Astrocyte (in vitro differentiated cells and primary cell): ENCODE data around the gene DSP. TPM values are rescaled to one million over a fixed set of nuclear protein-coding genes. Genes with fewer than 3 reads are reported as not detected.
A peak's percentile ranks its signal among the peaks of the same experiment; 100 is the strongest.

Experiments
- DNase-seq: peaks from one replicate; pipeline ENCODE4 v3.0.0-alpha.2; 2010; ENCODE audit warnings: low read depth
- FAIRE-seq: peaks from 2 replicates; lab custom pipeline; 2011; peaks lifted over from hg19 to GRCh38; lab: Jason Lieb, UNC
- H2AFZ ChIP-seq: 2 replicates; pipeline ENCODE4 v1.6.0; 2012; ENCODE audit warnings: low read depth, low read length, inconsistent platforms
- H3K27ac ChIP-seq: 2 replicates; pipeline ENCODE4 v1.5.1; 2011; ENCODE audit warnings: low read depth, low read length, inconsistent platforms
- H3K27me3 ChIP-seq: 2 replicates; pipeline ENCODE4 v1.6.0; 2011; ENCODE audit warnings: low read length, inconsistent platforms; ENCODE audit not compliant: insufficient read depth
- H3K36me3 ChIP-seq: 2 replicates; pipeline ENCODE4 v1.5.1; 2011; ENCODE audit warnings: low read length, inconsistent platforms; ENCODE audit not compliant: insufficient read depth
- H3K4me1 ChIP-seq: 2 replicates; pipeline ENCODE4 v1.5.1; 2011; ENCODE audit warnings: low read length, inconsistent platforms; ENCODE audit not compliant: insufficient read depth
- H3K4me2 ChIP-seq: 2 replicates; pipeline ENCODE4 v1.6.0; 2012; ENCODE audit warnings: low read length, inconsistent platforms
- H3K4me3 ChIP-seq: 2 replicates; pipeline ENCODE4 v1.5.1; 2011; ENCODE audit warnings: low read depth, mild to moderate bottlenecking, low read length, inconsistent platforms; ENCODE audit not compliant: insufficient read depth
- H3K79me2 ChIP-seq: 2 replicates; pipeline ENCODE4 v1.6.0; 2012; ENCODE audit warnings: mild to moderate bottlenecking, low read length, inconsistent platforms; ENCODE audit not compliant: insufficient read depth
- H3K9ac ChIP-seq: 2 replicates; pipeline ENCODE4 v1.6.0; 2012; ENCODE audit warnings: mild to moderate bottlenecking, low read length, inconsistent platforms
- H3K9me3 ChIP-seq: 2 replicates; pipeline ENCODE4 v1.5.1; 2012; ENCODE audit warnings: low read depth, mild to moderate bottlenecking, low read length, inconsistent platforms; ENCODE audit not compliant: insufficient read depth
- H4K20me1 ChIP-seq: 2 replicates; pipeline ENCODE4 v1.6.0; 2012; ENCODE audit warnings: low read length, inconsistent platforms; ENCODE audit not compliant: insufficient read depth
- H3K27ac Mint-ChIP-seq: one replicate; pipeline ENCODE4 v1.8.0; 2021; ENCODE audit warnings: mild to moderate bottlenecking, mixed read lengths; ENCODE audit not compliant: unreplicated experiment
- H3K27me3 Mint-ChIP-seq: one replicate; pipeline ENCODE4 v1.8.0; 2021; ENCODE audit warnings: low read depth, mixed read lengths; ENCODE audit not compliant: unreplicated experiment
- H3K36me3 Mint-ChIP-seq: one replicate; pipeline ENCODE4 v1.8.0; 2021; ENCODE audit warnings: low read depth, mixed read lengths; ENCODE audit not compliant: unreplicated experiment
- H3K4me1 Mint-ChIP-seq: one replicate; pipeline ENCODE4 v1.8.0; 2021; ENCODE audit warnings: low read depth, mixed read lengths; ENCODE audit not compliant: unreplicated experiment
- H3K4me3 Mint-ChIP-seq: one replicate; pipeline ENCODE4 v1.8.0; 2021; ENCODE audit warnings: mild to moderate bottlenecking, moderate library complexity, mixed read lengths; ENCODE audit not compliant: unreplicated experiment
- H3K9me3 Mint-ChIP-seq: one replicate; pipeline ENCODE4 v1.8.0; 2021; ENCODE audit warnings: mild to moderate bottlenecking, mixed read lengths; ENCODE audit not compliant: unreplicated experiment
- EZH2 ChIP-seq: IDR thresholded peaks from 2 replicates; pipeline ENCODE4 v1.6.1; 2012; ENCODE audit warnings: mild to moderate bottlenecking, low read length, inconsistent platforms; ENCODE audit not compliant: insufficient read depth
- total RNA-seq: library from RNA; stranded (reverse); gene quantifications from 2 replicates; pipeline ENCODE4 v1.2.1, GENCODE V29; 2021
- TF ChIP-seq, protein P1 (sequence below): IDR thresholded peaks from 2 replicates; pipeline ENCODE4 v1.5.1; 2011; ENCODE audit warnings: low read depth, mild to moderate bottlenecking, inconsistent platforms, low read length, moderate library complexity; ENCODE audit not compliant: insufficient read depth

The DSP gene
- total RNA-seq, 1 donor from 2014 or later: 468 TPM

- no peaks in the 10 kb centered on the region for H3K9me3 Mint-ChIP-seq
- no peaks in the 10 kb centered on the region for H3K9me3 ChIP-seq
- H3K79me2 ChIP-seq: peaks cover 39% of the 10 kb centered on the region
- no peaks in the 10 kb centered on the region for H3K27me3 Mint-ChIP-seq
- H3K9ac ChIP-seq: no peak overlapping the region
- no peak for TF ChIP-seq EZH2
- TF ChIP-seq, protein P1, sequence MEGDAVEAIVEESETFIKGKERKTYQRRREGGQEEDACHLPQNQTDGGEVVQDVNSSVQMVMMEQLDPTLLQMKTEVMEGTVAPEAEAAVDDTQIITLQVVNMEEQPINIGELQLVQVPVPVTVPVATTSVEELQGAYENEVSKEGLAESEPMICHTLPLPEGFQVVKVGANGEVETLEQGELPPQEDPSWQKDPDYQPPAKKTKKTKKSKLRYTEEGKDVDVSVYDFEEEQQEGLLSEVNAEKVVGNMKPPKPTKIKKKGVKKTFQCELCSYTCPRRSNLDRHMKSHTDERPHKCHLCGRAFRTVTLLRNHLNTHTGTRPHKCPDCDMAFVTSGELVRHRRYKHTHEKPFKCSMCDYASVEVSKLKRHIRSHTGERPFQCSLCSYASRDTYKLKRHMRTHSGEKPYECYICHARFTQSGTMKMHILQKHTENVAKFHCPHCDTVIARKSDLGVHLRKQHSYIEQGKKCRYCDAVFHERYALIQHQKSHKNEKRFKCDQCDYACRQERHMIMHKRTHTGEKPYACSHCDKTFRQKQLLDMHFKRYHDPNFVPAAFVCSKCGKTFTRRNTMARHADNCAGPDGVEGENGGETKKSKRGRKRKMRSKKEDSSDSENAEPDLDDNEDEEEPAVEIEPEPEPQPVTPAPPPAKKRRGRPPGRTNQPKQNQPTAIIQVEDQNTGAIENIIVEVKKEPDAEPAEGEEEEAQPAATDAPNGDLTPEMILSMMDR: no peak
- H3K4me2 ChIP-seq: peak overlapping the region; percentile 87
- H3K4me3 ChIP-seq: no peak overlapping the region
- DNase-seq: no peak
- peaks cover 29% of the 10 kb centered on the region for H3K4me1 Mint-ChIP-seq
- peaks cover 15% of the 10 kb centered on the region for H3K4me1 ChIP-seq
- peaks cover 28% of the 10 kb centered on the region for H4K20me1 ChIP-seq
- H3K27me3 ChIP-seq: no peaks in the 10 kb centered on the region
- H2AFZ ChIP-seq: no peak overlapping the region
- FAIRE-seq: no peak
- H3K36me3 Mint-ChIP-seq: peaks cover 2% of the 10 kb centered on the region
- H3K36me3 ChIP-seq: peaks cover 22% of the 10 kb centered on the region
- no peak overlapping the region for H3K27ac ChIP-seq
- no peak overlapping the region for H3K27ac Mint-ChIP-seq
- H3K4me3 Mint-ChIP-seq: peak overlapping the region; percentile 67
These were observed 50.3 kb downstream of the DSP start for GRCh38 chr6:7591770-7592169.

DNA sequence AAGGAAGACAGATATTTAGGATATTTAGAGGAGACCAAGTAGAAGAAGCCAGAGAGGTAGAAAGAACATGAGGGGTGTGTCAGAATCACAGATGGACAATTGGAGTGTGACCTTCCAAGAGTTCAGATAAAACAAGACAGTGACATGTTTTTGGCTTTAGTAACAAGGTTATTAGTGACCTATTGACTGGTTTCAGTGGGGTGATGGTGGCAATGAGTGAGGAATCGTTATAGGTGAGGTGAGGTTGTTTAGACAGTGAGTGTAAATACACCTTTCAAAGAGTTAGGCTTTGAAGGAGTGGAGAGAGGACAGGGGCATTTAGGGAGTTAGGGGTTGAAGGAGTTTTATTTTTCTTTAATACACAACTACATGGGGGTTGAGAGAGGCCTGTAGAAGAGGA lies 51.8 kb downstream of the DSP start:
- Histone ChIP-seq H3K4me3 (no peak overlapping the region), H3K27ac (no peak overlapping the region), H3K36me3 (peaks cover 22% of the 10 kb centered on the region), H3K9me3 (no peaks in the 10 kb centered on the region), H3K4me1 (peaks cover 15% of the 10 kb centered on the region), H3K9ac (no peak overlapping the region), H2AFZ (no peak overlapping the region), H4K20me1 (peaks cover 28% of the 10 kb centered on the region), H3K27me3 (no peaks in the 10 kb centered on the region), H3K79me2 (peaks cover 39% of the 10 kb centered on the region), H3K4me2 (no peak overlapping the region)
- Mint-ChIP-seq H3K4me3 (no peak overlapping the region), H3K27me3 (no peaks in the 10 kb centered on the region), H3K36me3 (peaks cover 2% of the 10 kb centered on the region), H3K27ac (no peak overlapping the region), H3K9me3 (no peaks in the 10 kb centered on the region), H3K4me1 (peaks cover 18% of the 10 kb centered on the region)
- FAIRE-seq: no peak
- no peak for DNase-seq
- TF ChIP-seq EZH2: no peak
- TF ChIP-seq, protein P1: no peak

GRCh38 chr6:7594579-7595125 lies 53.2 kb downstream of the DSP start:
- no peaks in the 10 kb centered on the region for H3K27me3 Mint-ChIP-seq
- H3K4me3 Mint-ChIP-seq: no peak overlapping the region
- no peak overlapping the region for H3K4me3 ChIP-seq
- H3K9ac ChIP-seq: no peak overlapping the region
- DNase-seq: no peak
- peaks cover 28% of the 10 kb centered on the region for H4K20me1 ChIP-seq
- H3K4me1 Mint-ChIP-seq: peaks cover 18% of the 10 kb centered on the region
- H3K4me1 ChIP-seq: peaks cover 14% of the 10 kb centered on the region
- H3K79me2 ChIP-seq: peaks cover 39% of the 10 kb centered on the region
- H3K9me3 Mint-ChIP-seq: no peaks in the 10 kb centered on the region
- peaks cover 2% of the 10 kb centered on the region for H3K36me3 Mint-ChIP-seq
- no peaks in the 10 kb centered on the region for H3K9me3 ChIP-seq
- no peak overlapping the region for H3K27ac ChIP-seq
- no peaks in the 10 kb centered on the region for H3K27me3 ChIP-seq
- H3K27ac Mint-ChIP-seq: no peak overlapping the region
- H3K36me3 ChIP-seq: peaks cover 27% of the 10 kb centered on the region
- TF ChIP-seq EZH2: no peak
- TF ChIP-seq, protein P1: no peak
- no peak overlapping the region for H3K4me2 ChIP-seq
- H2AFZ ChIP-seq: no peak overlapping the region
- FAIRE-seq: no peak
